A673 (cell line): ENCODE results near the gene HINFP. TPM values are rescaled to one million over a fixed set of nuclear protein-coding genes. Genes with fewer than 3 reads are reported as not detected.
"Not testable (repeated sequence)": the region's sequence is repeated elsewhere in the genome, so short reads cannot be mapped to it uniquely, and the experiment has no call there.

Experiments
- BruUV-seq: library from RNA; stranded (reverse); fragments of 400-500 nt; replicated peaks from 2 replicates; lab custom pipeline; 2021; lab: Mats Ljungman, UMichigan
- CTCF ChIA-PET: fragments of 300-600 bp; sonication (Branson Sonifier 250); formaldehyde crosslinking; loops from one replicate; lab custom pipeline; 2022; ENCODE audit warnings: antibody characterized with exemption; lab: Charles Lee
- POLR2A ChIA-PET: fragments of 300-600 bp; sonication (Branson Sonifier 250); formaldehyde crosslinking; loops from one replicate; lab custom pipeline; 2022; ENCODE audit warnings: antibody characterized with exemption; ENCODE audit not compliant: low non-redundant PET; lab: Charles Lee
- DNase-seq: peaks from one replicate; pipeline ENCODE4 v3.0.0-alpha.2; 2015; ENCODE audit warnings: low spot score
- H3K27ac ChIP-seq: fragments of 200-600 bp; sonication (generic); 2 replicates; pipeline ENCODE4 v1.5.1; 2016; ENCODE audit warnings: mixed run types, low read depth, mild to moderate bottlenecking, mixed read lengths, antibody characterized with exemption, low read length; ENCODE audit not compliant: poor library complexity, severe bottlenecking
- H3K27me3 ChIP-seq: fragments of 200-600 bp; sonication (generic); replicated peaks from 2 replicates; pipeline ENCODE4 v1.6.1; 2017; ENCODE audit warnings: mixed run types, low read depth, mild to moderate bottlenecking, mixed read lengths, antibody characterized with exemption, low read length; ENCODE audit not compliant: insufficient read depth, poor library complexity
- H3K36me3 ChIP-seq: fragments of 200-600 bp; sonication (generic); 2 replicates; pipeline ENCODE4 v1.6.1; 2016; ENCODE audit warnings: mixed run types, mild to moderate bottlenecking, mixed read lengths, antibody characterized with exemption, low read length; ENCODE audit not compliant: insufficient read depth, poor library complexity, severe bottlenecking
- H3K4me1 ChIP-seq: fragments of 200-600 bp; sonication (generic); 2 replicates; pipeline ENCODE4 v1.6.1; 2017; ENCODE audit warnings: mixed run types, mild to moderate bottlenecking, mixed read lengths, antibody characterized with exemption, low read length; ENCODE audit not compliant: insufficient read depth, poor library complexity, severe bottlenecking
- H3K4me3 ChIP-seq: fragments of 200-600 bp; sonication (generic); 2 replicates; pipeline ENCODE4 v1.5.1; 2016; ENCODE audit warnings: low read depth, mixed run types, mild to moderate bottlenecking, mixed read lengths, low read length; ENCODE audit not compliant: poor library complexity, severe bottlenecking
- H3K9me3 ChIP-seq: fragments of 200-600 bp; sonication (generic); 2 replicates; pipeline ENCODE4 v1.6.1; 2016; ENCODE audit warnings: mixed run types, low read depth, mild to moderate bottlenecking, mixed read lengths, antibody characterized with exemption, low read length; ENCODE audit not compliant: poor library complexity, severe bottlenecking
- CTCF ChIP-seq: fragments of 300-800, 200-600 bp; sonication (generic); conservative IDR thresholded peaks from 2 replicates; pipeline ENCODE4 v1.5.1; 2017; ENCODE audit warnings: low read depth, mild to moderate bottlenecking, antibody characterized with exemption, low read length, moderate library complexity, mixed read lengths
- EZH2 ChIP-seq: fragments of 200-600 bp; sonication (generic); IDR thresholded peaks from 2 replicates; pipeline ENCODE4 v1.6.1; 2017; ENCODE audit warnings: borderline replicate concordance, low read depth, mild to moderate bottlenecking, mixed read lengths, antibody characterized with exemption, low read length; ENCODE audit not compliant: poor library complexity, severe bottlenecking
- intact Hi-C: fragments of 100-400 bp; cut with micrococcal nuclease; formaldehyde crosslinking; loops from one replicate; pipeline ENCODE4 v1.10.0; 2022; ENCODE audit not compliant: unreplicated experiment
- total RNA-seq: library from RNA; stranded (reverse); gene quantifications from 2 replicates; pipeline ENCODE4 v1.2.3, GENCODE V29; 2021

Gene HINFP
- total RNA-seq, 1 experiment from 2014 or later = 31.7 TPM

- POLR2A ChIA-PET = no interaction called here
- Histone ChIP-seq H3K9me3 (no peaks in the 10 kb centered on the region), H3K4me1 (no peaks in the 10 kb centered on the region), H3K27me3 (no peaks in the 10 kb centered on the region), H3K27ac (no peak overlapping the region), H3K4me3 (no peak overlapping the region), H3K36me3 (peaks cover 25% of the 10 kb centered on the region)
- DNase-seq = peak; percentile 31
- TF ChIP-seq CTCF (peak; percentile 72), EZH2 (no peak)
- intact Hi-C loops = no loop called here
- no TSS peak for BruUV-seq
- CTCF ChIA-PET = no interaction called here
Observed at GRCh38 chr11:119134389-119134978, 13.1 kb downstream of the HINFP start.

GRCh38 chr11:119139276-119139675, 17.9 kb downstream of the HINFP start:
- BruUV-seq, POLR2A ChIA-PET: not testable (repeated sequence)

GRCh38 chr11:119144825-119145486, 23.6 kb downstream of the HINFP start:
- peaks cover 10% of the 10 kb centered on the region for H3K4me1 ChIP-seq
- TF ChIP-seq EZH2 (no peak), CTCF (peak; percentile 44)
- H3K9me3 ChIP-seq = no peaks in the 10 kb centered on the region
- H3K4me3 ChIP-seq = no peak overlapping the region
- ChIA-PET POLR2A (no interaction called here), CTCF (interaction anchor here (0.6 kb wide), 3 partner anchors 50 to 448 kb away, joined by 5 to 9 read pairs (median 6); no protein-coding TSS in a partner anchor)
- DNase-seq = peak; percentile 71
- BruUV-seq = no TSS peak
- peaks cover 2% of the 10 kb centered on the region for H3K27me3 ChIP-seq
- H3K27ac ChIP-seq = no peak overlapping the region
- intact Hi-C loops = loop anchor here (2.0 kb wide), 1 partner anchor 52 kb away; no protein-coding TSS in a partner anchor
- H3K36me3 ChIP-seq = no peaks in the 10 kb centered on the region

More at GRCh38 chr11:119139276-119139675, 17.9 kb downstream of the HINFP start:
- H3K27me3 ChIP-seq, H3K4me1 ChIP-seq, H3K27ac ChIP-seq, H3K36me3 ChIP-seq, H3K4me3 ChIP-seq, H3K9me3 ChIP-seq, DNase-seq, intact Hi-C loops, CTCF ChIA-PET: not testable (repeated sequence)
